Measurements from ENCODE around the gene SIPA1.

GRCh38 chr11:65598258-65598699 is 39.6 kb upstream of the SIPA1 start:
- TF ChIP-seq TP53 (CRISPR knock-in tag; IDR thresholded peaks at IDR 0.05) (no peak), CREM (CRISPR knock-in tag; IDR thresholded peaks at IDR 0.05) (no peak), RELA (CRISPR knock-in tag; IDR thresholded peaks at IDR 0.05; ENCODE audit: borderline replicate concordance) (no peak), TCF7 (CRISPR knock-in tag; IDR thresholded peaks at IDR 0.05; ENCODE audit: low read depth) (no peak), SOX15 (CRISPR knock-in tag; IDR thresholded peaks at IDR 0.05) (no peak), FOXP4 (CRISPR knock-in tag; IDR thresholded peaks at IDR 0.05) (no peak), ZNF138 (CRISPR knock-in tag; conservative IDR thresholded peaks at IDR 0.05) (no peak)
- TF ChIP-seq, protein P1, sequence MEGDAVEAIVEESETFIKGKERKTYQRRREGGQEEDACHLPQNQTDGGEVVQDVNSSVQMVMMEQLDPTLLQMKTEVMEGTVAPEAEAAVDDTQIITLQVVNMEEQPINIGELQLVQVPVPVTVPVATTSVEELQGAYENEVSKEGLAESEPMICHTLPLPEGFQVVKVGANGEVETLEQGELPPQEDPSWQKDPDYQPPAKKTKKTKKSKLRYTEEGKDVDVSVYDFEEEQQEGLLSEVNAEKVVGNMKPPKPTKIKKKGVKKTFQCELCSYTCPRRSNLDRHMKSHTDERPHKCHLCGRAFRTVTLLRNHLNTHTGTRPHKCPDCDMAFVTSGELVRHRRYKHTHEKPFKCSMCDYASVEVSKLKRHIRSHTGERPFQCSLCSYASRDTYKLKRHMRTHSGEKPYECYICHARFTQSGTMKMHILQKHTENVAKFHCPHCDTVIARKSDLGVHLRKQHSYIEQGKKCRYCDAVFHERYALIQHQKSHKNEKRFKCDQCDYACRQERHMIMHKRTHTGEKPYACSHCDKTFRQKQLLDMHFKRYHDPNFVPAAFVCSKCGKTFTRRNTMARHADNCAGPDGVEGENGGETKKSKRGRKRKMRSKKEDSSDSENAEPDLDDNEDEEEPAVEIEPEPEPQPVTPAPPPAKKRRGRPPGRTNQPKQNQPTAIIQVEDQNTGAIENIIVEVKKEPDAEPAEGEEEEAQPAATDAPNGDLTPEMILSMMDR (IDR thresholded peaks at IDR 0.05), result no peak
- TF ChIP-seq, protein P2, sequence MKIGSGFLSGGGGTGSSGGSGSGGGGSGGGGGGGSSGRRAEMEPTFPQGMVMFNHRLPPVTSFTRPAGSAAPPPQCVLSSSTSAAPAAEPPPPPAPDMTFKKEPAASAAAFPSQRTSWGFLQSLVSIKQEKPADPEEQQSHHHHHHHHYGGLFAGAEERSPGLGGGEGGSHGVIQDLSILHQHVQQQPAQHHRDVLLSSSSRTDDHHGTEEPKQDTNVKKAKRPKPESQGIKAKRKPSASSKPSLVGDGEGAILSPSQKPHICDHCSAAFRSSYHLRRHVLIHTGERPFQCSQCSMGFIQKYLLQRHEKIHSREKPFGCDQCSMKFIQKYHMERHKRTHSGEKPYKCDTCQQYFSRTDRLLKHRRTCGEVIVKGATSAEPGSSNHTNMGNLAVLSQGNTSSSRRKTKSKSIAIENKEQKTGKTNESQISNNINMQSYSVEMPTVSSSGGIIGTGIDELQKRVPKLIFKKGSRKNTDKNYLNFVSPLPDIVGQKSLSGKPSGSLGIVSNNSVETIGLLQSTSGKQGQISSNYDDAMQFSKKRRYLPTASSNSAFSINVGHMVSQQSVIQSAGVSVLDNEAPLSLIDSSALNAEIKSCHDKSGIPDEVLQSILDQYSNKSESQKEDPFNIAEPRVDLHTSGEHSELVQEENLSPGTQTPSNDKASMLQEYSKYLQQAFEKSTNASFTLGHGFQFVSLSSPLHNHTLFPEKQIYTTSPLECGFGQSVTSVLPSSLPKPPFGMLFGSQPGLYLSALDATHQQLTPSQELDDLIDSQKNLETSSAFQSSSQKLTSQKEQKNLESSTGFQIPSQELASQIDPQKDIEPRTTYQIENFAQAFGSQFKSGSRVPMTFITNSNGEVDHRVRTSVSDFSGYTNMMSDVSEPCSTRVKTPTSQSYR (CRISPR knock-in tag; IDR thresholded peaks at IDR 0.05), result no peak

Measured in WTC11 (cell line).